PC-9 (cell line): ENCODE data around the gene NUP214. TPM values are rescaled to one million over a fixed set of nuclear protein-coding genes. Genes with fewer than 3 reads are reported as not detected.

ENCODE experiments used
- BruUV-seq: library from RNA; stranded (reverse); fragments of 400-500 nt; replicated peaks from 2 replicates; lab custom pipeline; 2021; lab: Mats Ljungman, UMichigan
- CTCF ChIA-PET: fragments of 300-600 bp; sonication (Branson Sonifier 250); formaldehyde crosslinking; loops from one replicate; lab custom pipeline; 2022; ENCODE audit warnings: antibody characterized with exemption; lab: Charles Lee
- POLR2A ChIA-PET: fragments of 300-600 bp; sonication (Branson Sonifier 250); formaldehyde crosslinking; loops from one replicate; lab custom pipeline; 2022; ENCODE audit warnings: antibody characterized with exemption; ENCODE audit not compliant: unreplicated experiment; lab: Charles Lee
- DNase-seq, 2 experiments: peaks; one replicate each; pipeline versions ENCODE4 v3.0.0 to v3.0.0-alpha.2; 2015 to 2022; ENCODE audit warnings: mixed read lengths in 1 of 2
- H2AFZ ChIP-seq: fragments of 200-600 bp; sonication (generic); 2 replicates; pipeline ENCODE4 v1.8.1; 2017; ENCODE audit warnings: antibody characterized with exemption
- H3F3A ChIP-seq: fragments of 200-600 bp; sonication (generic); 2 replicates; pipeline ENCODE4 v1.8.1; 2017; ENCODE audit warnings: antibody characterized with exemption, mild to moderate bottlenecking, low read depth; ENCODE audit not compliant: insufficient read depth
- H3K27ac ChIP-seq: fragments of 200-600 bp; sonication (generic); 2 replicates; pipeline ENCODE4 v1.6.1; 2016; ENCODE audit warnings: mixed run types
- H3K27me3 ChIP-seq: fragments of 200-600 bp; sonication (generic); 2 replicates; pipeline ENCODE4 v1.6.1; 2016; ENCODE audit warnings: low read depth, mixed run types; ENCODE audit not compliant: insufficient read depth
- H3K36me3 ChIP-seq: fragments of 200-600 bp; sonication (generic); 2 replicates; pipeline ENCODE4 v1.6.1; 2016; ENCODE audit warnings: low read depth, mixed run types
- H3K4me1 ChIP-seq: fragments of 200-600 bp; sonication (generic); replicated peaks from 2 replicates; pipeline ENCODE4 v1.6.1; 2016; ENCODE audit warnings: mixed run types; ENCODE audit not compliant: insufficient read depth
- H3K4me2 ChIP-seq: fragments of 200-600 bp; sonication (generic); 2 replicates; pipeline ENCODE4 v1.6.1; 2017; ENCODE audit warnings: mixed run types
- H3K4me3 ChIP-seq: fragments of 200-600 bp; sonication (generic); 2 replicates; pipeline ENCODE4 v1.6.1; 2016; ENCODE audit warnings: mixed run types
- H3K79me2 ChIP-seq: fragments of 200-600 bp; sonication (generic); 2 replicates; pipeline ENCODE4 v1.6.1; 2017; ENCODE audit warnings: low read depth, mixed run types
- H3K9me2 ChIP-seq: fragments of 200-600 bp; sonication (generic); 2 replicates; pipeline ENCODE4 v1.8.1; 2017; ENCODE audit warnings: mild to moderate bottlenecking; ENCODE audit not compliant: insufficient read depth
- H3K9me3 ChIP-seq: fragments of 200-600 bp; sonication (generic); 2 replicates; pipeline ENCODE4 v1.8.1; 2016; ENCODE audit warnings: low read depth; ENCODE audit not compliant: insufficient read depth
- H4K20me1 ChIP-seq: fragments of 200-600 bp; sonication (generic); 2 replicates; pipeline ENCODE4 v1.8.1; 2017; ENCODE audit not compliant: insufficient read depth
- CTCF ChIP-seq: fragments of 200-600 bp; sonication (generic); conservative IDR thresholded peaks from 2 replicates; pipeline ENCODE4 v1.6.1; 2017; ENCODE audit warnings: mixed run types, antibody characterized with exemption, mild to moderate bottlenecking, moderate library complexity
- EZH2 ChIP-seq: fragments of 200-600 bp; sonication (generic); IDR thresholded peaks from 2 replicates; pipeline ENCODE4 v1.8.0; 2017; ENCODE audit warnings: antibody characterized with exemption, low read depth
- intact Hi-C: fragments of 100-400 bp; cut with micrococcal nuclease; formaldehyde crosslinking; loops from one replicate; pipeline ENCODE4 v1.10.0; 2022; ENCODE audit not compliant: unreplicated experiment
- total RNA-seq: library from RNA; stranded (reverse); gene quantifications from 2 replicates; pipeline ENCODE4 v1.2.3, GENCODE V29; 2021

Gene NUP214
- total RNA-seq, 1 experiment from 2014 or later = 59.0 TPM

- Histone ChIP-seq H4K20me1 (peaks cover 14% of the 10 kb centered on the region; the same call in 1 of the 2 replicates), H3K9me3 (no peaks in the 10 kb centered on the region), H3F3A (peaks cover 17% of the 10 kb centered on the region; the same call in 1 of the 2 replicates), H3K4me3 (peak overlapping the region; percentile 92), H3K4me2 (peak overlapping the region; percentile 81), H3K79me2 (0 out of 2 replicates have a peak, but pooled peaks cover 4% of the 10 kb centered on the region), H3K9me2 (no peaks in the 10 kb centered on the region), H3K4me1 (peaks cover 29% of the 10 kb centered on the region), H3K36me3 (no peaks in the 10 kb centered on the region), H2AFZ (peak overlapping the region; percentile 92), H3K27ac (no peak overlapping the region), H3K27me3 (no peaks in the 10 kb centered on the region)
- TF ChIP-seq CTCF = no peak
- TF ChIP-seq EZH2 = no peak
- intact Hi-C loops = no loop called here
- POLR2A ChIA-PET = interaction anchor here (0.6 to 1.8 kb wide), 6 partner anchors 8 to 276 kb away, joined by 3 to 7 read pairs (median 5); partner anchors contain the start of gene NUP214
- BruUV-seq = TSS peak; percentile 48
- CTCF ChIA-PET = interaction anchor here (0.6 to 1.1 kb wide), 5 partner anchors 38 to 636 kb away, joined by 3 to 7 read pairs (median 3); no protein-coding TSS in a partner anchor
- DNase-seq = no peak
Observed at GRCh38 chr9:131097126-131097947, 28.0 kb upstream of the NUP214 start.

DNA sequence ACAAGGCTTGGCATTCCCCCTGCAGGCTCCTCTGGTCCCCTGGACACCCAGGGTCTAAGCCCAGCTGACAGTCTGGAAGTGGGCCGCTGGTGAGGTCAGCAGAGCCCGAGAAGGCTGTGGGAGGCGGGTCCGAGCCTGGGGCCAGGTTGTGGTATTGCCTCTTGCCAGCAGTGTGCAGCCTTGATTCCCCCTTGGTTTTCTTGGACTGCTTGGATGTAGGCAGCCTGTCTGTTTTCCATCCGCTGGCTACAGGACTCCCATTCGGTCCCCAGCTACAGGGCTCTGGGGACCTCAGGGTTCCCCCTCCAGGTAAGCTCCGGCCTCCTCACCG, 27.5 kb upstream of the NUP214 start:
- peaks cover 14% of the 10 kb centered on the region; the same call in 1 of the 2 replicates for H4K20me1 ChIP-seq
- BruUV-seq = no TSS peak
- H3K36me3 ChIP-seq = no peaks in the 10 kb centered on the region
- DNase-seq = no peak
- H2AFZ ChIP-seq = no peak overlapping the region
- H3K4me2 ChIP-seq = peak overlapping the region; percentile 81
- no peaks in the 10 kb centered on the region for H3K27me3 ChIP-seq
- peaks cover 17% of the 10 kb centered on the region; the same call in 1 of the 2 replicates for H3F3A ChIP-seq
- H3K4me1 ChIP-seq = peaks cover 23% of the 10 kb centered on the region
- TF ChIP-seq CTCF (no peak), EZH2 (no peak)
- CTCF ChIA-PET = interaction anchor here (0.9 to 1.1 kb wide), 2 partner anchors 41 to 42 kb away, joined by 3 read pairs; no protein-coding TSS in a partner anchor
- H3K9me2 ChIP-seq = no peaks in the 10 kb centered on the region
- intact Hi-C loops = no loop called here
- H3K27ac ChIP-seq = no peak overlapping the region
- no peak overlapping the region for H3K4me3 ChIP-seq
- no peaks in the 10 kb centered on the region for H3K9me3 ChIP-seq
- POLR2A ChIA-PET = interaction anchor here (1.8 kb wide), 1 partner anchor 27 kb away, joined by 7 read pairs; the partner anchor contains the start of gene NUP214
- H3K79me2 ChIP-seq = 0 out of 2 replicates have a peak, but pooled peaks cover 4% of the 10 kb centered on the region

DNA sequence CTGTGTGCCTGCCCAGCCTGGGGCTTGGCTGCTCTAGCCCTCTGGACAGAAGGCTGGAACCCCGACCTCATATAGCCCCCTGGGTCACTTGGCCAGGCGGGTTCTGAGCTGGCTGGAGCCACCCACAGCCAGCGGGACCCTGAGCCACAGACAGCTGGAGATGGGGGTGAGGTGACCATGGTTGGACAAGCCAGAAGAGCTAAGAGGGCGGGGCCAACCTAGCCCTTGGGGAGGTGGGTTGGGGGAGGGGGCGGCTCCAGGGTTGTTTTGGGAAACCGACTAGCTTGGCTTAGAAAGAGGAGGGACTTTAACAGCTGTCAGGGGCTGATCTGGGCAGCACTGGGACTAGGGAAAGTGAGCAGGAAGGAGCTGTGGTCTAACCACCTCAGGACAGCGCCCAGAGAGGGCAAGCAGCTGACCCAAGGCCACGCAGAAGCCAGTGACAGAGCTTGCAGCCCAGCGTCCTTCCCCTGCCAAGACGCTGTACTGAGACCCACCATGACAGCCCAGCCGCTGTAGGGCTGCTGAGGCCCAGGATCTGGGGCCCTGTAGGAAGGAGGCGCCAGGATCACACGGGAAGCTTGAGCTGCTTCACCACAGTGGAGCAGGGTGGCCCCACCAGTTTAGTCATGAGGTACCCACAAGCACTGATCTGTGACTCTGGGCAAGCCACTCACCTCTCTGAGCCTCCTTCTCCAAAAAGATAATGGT, 26.8 kb upstream of the NUP214 start:
- H2AFZ ChIP-seq = no peak overlapping the region
- no peak overlapping the region for H3K4me3 ChIP-seq
- H3K4me2 ChIP-seq = no peak overlapping the region
- TF ChIP-seq CTCF (no peak), EZH2 (no peak)
- peaks cover 14% of the 10 kb centered on the region; the same call in 1 of the 2 replicates for H4K20me1 ChIP-seq
- no peak for DNase-seq
- BruUV-seq = no TSS peak
- ChIA-PET CTCF (interaction anchor here (0.5 kb wide), 1 partner anchor 391 kb away, joined by 7 read pairs; no protein-coding TSS in a partner anchor), POLR2A (no interaction called here)
- 0 out of 2 replicates have a peak, but pooled peaks cover 4% of the 10 kb centered on the region for H3K79me2 ChIP-seq
- H3F3A ChIP-seq = peaks cover 17% of the 10 kb centered on the region; the same call in 1 of the 2 replicates
- H3K9me3 ChIP-seq = no peaks in the 10 kb centered on the region
- H3K27me3 ChIP-seq = no peaks in the 10 kb centered on the region
- H3K9me2 ChIP-seq = no peaks in the 10 kb centered on the region
- H3K36me3 ChIP-seq = no peaks in the 10 kb centered on the region
- peaks cover 20% of the 10 kb centered on the region for H3K4me1 ChIP-seq
- intact Hi-C loops = no loop called here
- H3K27ac ChIP-seq = no peak overlapping the region
